Measurements from ENCODE around the gene SPTY2D1.
"Not testable (repeated sequence)": the region's sequence is repeated elsewhere in the genome, so short reads cannot be mapped to it uniquely, and the experiment has no call there.

SPTY2D1 gene

GRCh38 chr11:18617688-18618341 is 16.3 kb downstream of the SPTY2D1 start:
- no peak for DNase-seq (ENCODE audit: low read depth)

- DNase-seq (ENCODE audit: low read depth) = no peak
Observed at GRCh38 chr11:18615628-18616392, 18.3 kb downstream of the SPTY2D1 start.

GRCh38 chr11:18614667-18615066 is 19.5 kb downstream of the SPTY2D1 start:
- DNase-seq (ENCODE audit: low read depth) = no peak

- DNase-seq (ENCODE audit: low read depth) = no peak
Observed at GRCh38 chr11:18612394-18612793, 21.7 kb downstream of the SPTY2D1 start.

- no peak for DNase-seq (ENCODE audit: low read depth)
Observed at GRCh38 chr11:18611196-18611595, 22.9 kb downstream of the SPTY2D1 start.

GRCh38 chr11:18608376-18608775 is 25.8 kb downstream of the SPTY2D1 start:
- no peak for DNase-seq (ENCODE audit: low read depth)

DNA sequence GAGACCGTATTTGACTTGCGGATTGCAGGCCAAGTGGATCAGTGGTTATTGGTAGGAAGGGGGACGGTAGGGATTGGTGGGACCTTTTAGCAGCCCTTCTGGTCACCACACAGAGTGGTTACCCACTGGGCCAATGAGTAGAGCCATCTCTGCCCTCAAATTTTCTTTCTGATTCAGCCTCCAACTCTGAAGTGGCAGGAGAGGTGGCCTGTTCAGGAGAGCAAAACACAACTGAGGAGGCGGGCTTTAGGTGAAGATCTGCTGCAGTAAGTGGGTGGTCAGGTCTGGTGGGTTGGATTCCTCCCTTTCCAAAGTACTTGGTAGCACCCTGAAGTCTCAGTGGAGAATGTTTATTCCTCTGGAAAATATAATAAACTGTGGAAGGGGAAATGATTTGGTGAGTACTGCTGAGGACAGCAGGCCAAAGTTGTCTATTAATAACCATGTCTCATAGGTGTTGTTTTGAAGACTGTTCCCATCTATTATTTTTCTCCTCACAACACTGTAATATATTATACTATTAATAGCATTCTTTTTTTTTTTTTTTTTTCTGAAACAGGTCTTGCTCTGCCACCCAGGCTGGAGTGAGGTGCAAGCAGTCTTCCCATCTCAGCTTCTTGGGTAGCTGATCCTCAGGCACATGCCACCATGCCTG is 33.1 kb downstream of the SPTY2D1 start:
- no peak for DNase-seq (ENCODE audit: low read depth)

GRCh38 chr11:18599739-18600230 is 34.4 kb downstream of the SPTY2D1 start, which contains the start of gene MISFA:
Gene MISFA, plus strand, starts transcription at chr11:18599789. Its CDS starts 140 bp downstream, at chr11:18599929.
- DNase-seq (ENCODE audit: low read depth) = no peak

DNA sequence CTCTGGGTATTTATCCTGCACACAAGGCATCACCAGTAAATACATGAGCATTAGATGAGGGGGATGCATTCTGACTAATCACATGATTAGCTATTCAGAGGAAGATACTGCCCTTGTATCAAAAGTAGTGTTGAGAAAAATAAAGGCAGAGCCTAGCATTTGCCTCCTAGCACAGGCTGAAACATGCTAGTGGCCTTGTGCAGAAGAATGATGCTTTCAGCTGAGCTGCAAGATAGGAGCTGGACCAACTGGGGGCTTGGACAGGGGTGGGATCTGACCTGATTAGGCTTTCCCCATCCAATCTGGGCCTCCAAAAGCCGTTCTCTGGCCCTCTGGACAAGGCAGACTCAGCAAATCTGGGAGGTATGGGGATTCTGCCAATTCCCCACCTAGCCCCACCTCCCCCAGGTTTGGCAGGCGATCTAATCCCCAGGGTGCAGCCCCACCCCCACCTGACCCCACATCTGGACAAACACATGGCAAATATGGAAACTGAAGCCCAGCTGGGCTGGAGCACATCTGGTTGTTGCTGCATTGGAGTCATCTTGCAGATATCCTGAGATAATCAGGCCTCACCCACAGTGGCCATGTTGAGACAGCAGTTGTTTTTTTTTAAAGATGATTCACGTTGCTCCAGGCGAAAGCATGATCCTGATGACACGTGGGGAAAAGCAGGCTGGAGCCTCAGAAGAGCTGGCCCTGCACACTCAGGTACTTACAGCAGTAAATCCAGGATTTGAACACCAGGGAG is 39.0 kb downstream of the SPTY2D1 start:
- no peak for DNase-seq (ENCODE audit: low read depth)

DNA sequence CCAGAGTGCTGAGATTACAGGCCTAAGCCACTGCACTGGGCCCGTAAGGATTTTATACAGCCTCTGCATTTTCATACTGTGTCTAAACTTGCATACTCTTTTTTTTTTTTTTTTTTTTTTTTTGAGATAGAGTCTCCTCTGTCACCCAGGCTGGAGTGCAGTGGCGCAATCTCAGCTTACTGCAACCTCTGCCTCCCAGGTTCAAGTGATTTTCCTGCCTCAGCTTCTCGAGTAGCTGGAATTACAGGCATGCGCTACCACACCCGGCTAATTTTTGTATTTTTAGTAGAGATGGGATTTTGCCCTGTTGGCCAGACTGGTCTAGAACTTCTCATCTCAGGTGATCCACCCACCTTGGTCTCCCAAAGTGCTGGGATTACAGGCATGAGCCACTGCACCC is 40.1 kb downstream of the SPTY2D1 start:
- DNase-seq (ENCODE audit: low read depth) = not testable (repeated sequence)

GRCh38 chr11:18590571-18590970 is 43.6 kb downstream of the SPTY2D1 start:
- DNase-seq (ENCODE audit: low read depth) = no peak

DNA sequence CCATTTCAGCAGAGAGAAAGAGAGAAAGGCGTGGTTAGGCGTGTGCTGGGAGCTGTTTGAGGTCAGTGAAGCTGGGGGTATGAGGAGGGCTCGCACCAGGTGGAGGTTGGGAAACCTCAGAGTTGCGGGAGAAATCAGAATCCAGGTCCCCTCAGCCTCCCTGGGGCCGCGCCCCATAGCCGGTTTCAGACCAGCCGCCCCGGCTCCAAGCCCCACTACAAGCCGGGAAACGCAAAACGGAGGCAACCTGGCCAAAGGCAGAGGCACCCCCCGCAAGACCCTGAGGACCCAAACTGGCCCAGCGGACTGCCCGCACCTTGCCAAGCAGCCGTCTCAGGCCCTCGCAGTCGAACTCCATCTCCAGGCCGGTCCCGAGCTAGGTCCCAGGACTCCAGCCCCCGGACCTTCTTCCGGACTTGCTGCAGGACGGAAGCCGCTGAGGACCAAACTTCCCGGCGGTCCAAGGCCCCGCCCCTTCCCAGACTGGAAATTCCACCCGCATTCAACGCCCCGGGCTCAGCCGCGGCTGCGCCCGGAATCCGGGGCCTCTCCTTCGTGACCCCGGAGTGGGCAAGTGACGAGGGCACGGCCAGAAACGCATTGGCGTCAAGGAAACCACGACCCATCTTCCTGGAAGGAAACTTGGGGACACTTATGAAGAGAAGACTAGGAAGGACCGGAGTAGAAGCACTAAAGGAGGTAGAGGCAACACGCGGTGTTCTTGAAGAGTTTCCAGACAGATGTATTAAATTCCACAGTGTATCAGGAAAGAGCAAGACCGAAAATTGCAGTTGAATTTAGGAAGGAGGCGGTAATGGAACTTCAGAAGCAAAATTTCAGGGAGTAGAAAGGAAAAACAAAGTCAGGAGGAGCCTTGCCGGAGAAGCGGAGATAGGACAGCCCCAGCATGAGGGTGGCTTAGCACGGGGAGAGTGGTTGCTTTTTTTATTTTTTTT is 45.6 kb downstream of the SPTY2D1 start, which contains the start of gene UEVLD:
Gene UEVLD (minus strand): TSS at position 438 of the 956 bp plus-strand sequence. CDS start 80 bp downstream, at position 358.
- peak; percentile 9 for DNase-seq (ENCODE audit: low read depth)

GRCh38 chr11:18581825-18582224 is 52.3 kb downstream of the SPTY2D1 start:
- no peak for DNase-seq (ENCODE audit: low read depth)

- no peak for DNase-seq (ENCODE audit: low read depth)
Observed at GRCh38 chr11:18580113-18580766, 53.9 kb downstream of the SPTY2D1 start.

DNA sequence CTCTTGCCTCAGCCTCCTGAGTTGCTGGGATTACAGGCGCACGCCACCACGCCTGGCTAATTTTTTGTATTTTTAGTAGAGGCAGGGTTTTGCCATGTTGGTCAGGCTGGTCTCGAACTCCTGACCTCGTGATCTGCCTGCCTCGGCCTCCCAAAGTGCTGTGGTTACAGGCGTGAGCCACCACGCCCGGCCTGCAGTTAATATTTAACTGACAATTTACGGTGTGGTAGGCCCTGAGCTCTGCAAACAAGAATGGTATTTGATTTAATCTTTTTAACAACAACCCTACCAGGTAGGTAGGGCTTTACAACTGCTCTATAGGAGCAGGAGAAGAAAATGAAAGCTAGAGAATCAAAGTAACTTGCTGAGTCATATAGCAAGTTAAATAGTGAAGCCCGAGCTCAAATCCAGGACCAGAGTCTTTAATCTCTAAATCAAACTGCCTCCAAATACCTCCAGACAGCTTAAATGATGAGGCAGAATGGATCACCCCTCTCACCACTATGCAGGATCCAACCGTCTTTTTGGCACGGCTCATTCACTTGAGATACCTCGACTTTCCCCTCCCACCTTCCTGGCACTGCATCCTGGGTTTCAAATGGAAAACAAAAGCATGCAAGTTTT is 55.1 kb downstream of the SPTY2D1 start:
- DNase-seq (ENCODE audit: low read depth) = no peak

DNA sequence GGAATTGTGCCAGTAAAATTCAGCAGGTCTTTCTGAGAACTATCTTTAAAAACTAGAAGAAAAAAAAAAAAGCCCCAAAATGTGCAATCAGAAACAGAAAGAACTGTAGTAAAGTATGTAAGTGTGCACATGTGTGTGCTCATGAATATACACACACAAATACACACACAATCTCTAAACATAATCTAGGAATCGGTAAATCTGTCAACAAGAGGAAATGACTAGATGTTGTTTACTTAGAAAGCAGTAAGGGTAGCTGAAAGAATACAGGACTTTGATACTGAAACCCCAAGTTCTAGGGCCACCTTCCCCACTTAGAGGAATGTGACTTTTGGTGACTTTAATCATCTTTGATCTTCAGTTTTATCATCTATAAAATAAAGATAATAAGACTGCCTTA is 58.8 kb downstream of the SPTY2D1 start:
- DNase-seq (ENCODE audit: low read depth) = no peak

- DNase-seq (ENCODE audit: low read depth) = no peak
Observed at GRCh38 chr11:18567081-18567480, 67.1 kb downstream of the SPTY2D1 start.

- DNase-seq (ENCODE audit: low read depth) = no peak
Observed at GRCh38 chr11:18566406-18566805, 67.7 kb downstream of the SPTY2D1 start.

- no peak for DNase-seq (ENCODE audit: low read depth)
Observed at GRCh38 chr11:18564149-18564548, 70.0 kb downstream of the SPTY2D1 start.

Measured in T follicular helper cell (primary cell).